ENCODE measurements around the gene SPTSSA. TPM values are rescaled to one million over a fixed set of nuclear protein-coding genes. Genes with fewer than 3 reads are reported as not detected.
"Not testable (repeated sequence)": the region's sequence is repeated elsewhere in the genome, so short reads cannot be mapped to it uniquely, and the experiment has no call there.

Gene SPTSSA
- total RNA-seq, 4 donors from 2014 or later, result 4.8 to 45.7 (median 28.4) TPM

GRCh38 chr14:34398024-34398423 is 64.0 kb downstream of the SPTSSA start:
- intact Hi-C loops (cut with DNase I; ENCODE audit: low total_unique reads), result no loop called here
- 64 to 67% methylated on average over 3 of the region's 3 CpGs for WGBS, 2 donors (ENCODE audit: low coverage in 1 of 2)
- no peaks in the 10 kb centered on the region for H3K36me3 ChIP-seq
- no peaks in the 10 kb centered on the region for H3K27me3 ChIP-seq
- no peaks in the 10 kb centered on the region for H3K4me1 ChIP-seq
- H3K27ac ChIP-seq, result no peak overlapping the region
- in situ Hi-C loops (cut with MboI; ENCODE audit: low pct_ligation_motif_present in 1 of 4, low pct_unique_long_range_greater_than_20kb in 1 of 4, low sequenced_read_pairs in 3 of 4), result no loop called here
- DNase-seq, result no peak
- TF ChIP-seq POLR2AphosphoS5 (IDR thresholded peaks at IDR 0.05), result no peak
- no peaks in the 10 kb centered on the region for H3K9me3 ChIP-seq
- no peak overlapping the region for H3K4me3 ChIP-seq

GRCh38 chr14:34387974-34388516 is 74.0 kb downstream of the SPTSSA start:
- 69 to 74% methylated on average over 4 of the region's 4 CpGs for WGBS, 2 donors (ENCODE audit: low coverage in 1 of 2)
- in situ Hi-C loops (cut with MboI; ENCODE audit: low pct_ligation_motif_present in 1 of 4, low pct_unique_long_range_greater_than_20kb in 1 of 4, low sequenced_read_pairs in 3 of 4), result no loop called here

GRCh38 chr14:34386865-34387485 is 75.1 kb downstream of the SPTSSA start:
- Histone ChIP-seq H3K4me3 (no peak overlapping the region), H3K36me3 (no peaks in the 10 kb centered on the region), H3K27me3 (no peaks in the 10 kb centered on the region), H3K9me3 (no peaks in the 10 kb centered on the region), H3K27ac (no peak overlapping the region), H3K4me1 (no peaks in the 10 kb centered on the region)
- in situ Hi-C loops (cut with MboI; ENCODE audit: low pct_ligation_motif_present in 1 of 4, low pct_unique_long_range_greater_than_20kb in 1 of 4, low sequenced_read_pairs in 3 of 4), result no loop called here
- DNase-seq, result no peak
- intact Hi-C loops (cut with DNase I; ENCODE audit: low total_unique reads), result no loop called here
- 72 to 74% methylated on average over 5 of the region's 5 CpGs for WGBS, 2 donors (ENCODE audit: low coverage in 1 of 2)
- no peak for TF ChIP-seq CTCF (IDR thresholded peaks at IDR 0.05)
- no peak for TF ChIP-seq POLR2AphosphoS5 (IDR thresholded peaks at IDR 0.05)
- TF ChIP-seq POLR2A (IDR thresholded peaks at IDR 0.05), result no peak
- TF ChIP-seq EP300 (IDR thresholded peaks at IDR 0.05; ENCODE audit: low read depth), result no peak

More at GRCh38 chr14:34387974-34388516, 74.0 kb downstream of the SPTSSA start:
- H3K27ac ChIP-seq, result no peak overlapping the region
- H3K4me3 ChIP-seq, result no peak overlapping the region
- H3K9me3 ChIP-seq, result no peaks in the 10 kb centered on the region
- H3K36me3 ChIP-seq, result no peaks in the 10 kb centered on the region
- DNase-seq, result no peak
- H3K27me3 ChIP-seq, result no peaks in the 10 kb centered on the region
- intact Hi-C loops (cut with DNase I; ENCODE audit: low total_unique reads), result no loop called here
- no peak for TF ChIP-seq POLR2A (IDR thresholded peaks at IDR 0.05)
- TF ChIP-seq EP300 (IDR thresholded peaks at IDR 0.05; ENCODE audit: low read depth), result no peak
- no peak for TF ChIP-seq POLR2AphosphoS5 (IDR thresholded peaks at IDR 0.05)
- TF ChIP-seq CTCF (IDR thresholded peaks at IDR 0.05), result no peak
- H3K4me1 ChIP-seq, result no peaks in the 10 kb centered on the region

DNA sequence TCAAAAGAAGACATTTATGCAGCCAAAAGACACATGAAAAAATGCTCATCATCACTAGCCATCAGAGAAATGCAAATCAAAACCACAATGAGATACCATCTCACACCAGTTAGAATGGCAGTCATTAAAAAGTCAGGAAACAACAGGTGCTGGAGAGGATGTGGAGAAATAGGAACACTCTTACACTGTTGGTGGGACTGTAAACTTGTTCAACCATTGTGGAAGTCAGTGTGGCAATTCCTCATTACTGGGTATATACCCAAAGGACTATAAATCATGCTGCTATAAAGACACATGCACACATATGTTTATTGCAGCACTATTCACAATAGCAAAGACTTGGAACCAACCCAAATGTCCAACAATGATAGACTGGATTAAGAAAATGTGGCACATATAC is 76.2 kb downstream of the SPTSSA start:
- DNase-seq; in situ Hi-C loops (cut with MboI; ENCODE audit: low pct_ligation_motif_present in 1 of 4, low pct_unique_long_range_greater_than_20kb in 1 of 4, low sequenced_read_pairs in 3 of 4); H3K4me1 ChIP-seq; H3K9me3 ChIP-seq; H3K36me3 ChIP-seq; H3K27me3 ChIP-seq; H3K4me3 ChIP-seq; intact Hi-C loops (cut with DNase I; ENCODE audit: low total_unique reads); H3K27ac ChIP-seq: not testable (repeated sequence)

GRCh38 chr14:34383839-34384238 is 78.2 kb downstream of the SPTSSA start:
- no peaks in the 10 kb centered on the region for H3K27me3 ChIP-seq
- no peak overlapping the region for H3K27ac ChIP-seq
- in situ Hi-C loops (cut with MboI; ENCODE audit: low pct_ligation_motif_present in 1 of 4, low pct_unique_long_range_greater_than_20kb in 1 of 4, low sequenced_read_pairs in 3 of 4), result no loop called here
- WGBS, 2 donors (ENCODE audit: low coverage in 1 of 2), result 78 to 79% methylated on average over 2 of the region's 2 CpGs
- no peaks in the 10 kb centered on the region for H3K4me1 ChIP-seq
- no peak for DNase-seq
- H3K9me3 ChIP-seq, result no peaks in the 10 kb centered on the region
- H3K36me3 ChIP-seq, result no peaks in the 10 kb centered on the region
- no peak overlapping the region for H3K4me3 ChIP-seq
- TF ChIP-seq CTCF (IDR thresholded peaks at IDR 0.05), result no peak
- no peak for TF ChIP-seq POLR2AphosphoS5 (IDR thresholded peaks at IDR 0.05)
- no peak for TF ChIP-seq EP300 (IDR thresholded peaks at IDR 0.05; ENCODE audit: low read depth)
- intact Hi-C loops (cut with DNase I; ENCODE audit: low total_unique reads), result no loop called here

Other genes with a start within 250 kb of the SPTSSA start
- 10 to 100 TPM; 16.1 to 83.6 (median 38.8) TPM for gene EAPP, start 77.5 kb upstream of the SPTSSA start, total RNA-seq
- 100 to 1,000 TPM in 3 of 4 donors, 10 to 100 TPM in 1; 45.6 to 157 (median 118) TPM for gene SNX6, start 167.9 kb upstream of the SPTSSA start, total RNA-seq